ENCODE data around the gene MYO3B.
"Not testable (repeated sequence)": the region's sequence is repeated elsewhere in the genome, so short reads cannot be mapped to it uniquely, and the experiment has no call there.

Gene MYO3B

GRCh38 chr2:170262343-170262742 lies 84.4 kb downstream of the MYO3B start:
- H4K20me1 ChIP-seq (ENCODE audit: insufficient read depth, low read length), result no peaks in the 10 kb centered on the region
- H3K4me1 ChIP-seq (ENCODE audit: insufficient read depth, low read length), result no peaks in the 10 kb centered on the region
- H3K4me3 ChIP-seq (ENCODE audit: low read depth in 1 of 2, low read length in 2 of 2), result no peak overlapping the region
- ATAC-seq (ENCODE audit: insufficient read depth, low read depth) (no peak), DNase-seq (no peak)
- no peak overlapping the region for H3K4me2 ChIP-seq (ENCODE audit: insufficient read depth, low read length)
- peaks cover 3% of the 10 kb centered on the region for H3K9me3 ChIP-seq (ENCODE audit: insufficient read depth, low read length, severe bottlenecking)
- H3K27ac ChIP-seq (ENCODE audit: low read length), result no peak overlapping the region
- H3K36me3 ChIP-seq (ENCODE audit: insufficient read depth, low read length), result no peaks in the 10 kb centered on the region
- no peaks in the 10 kb centered on the region for H3K79me2 ChIP-seq (ENCODE audit: insufficient read depth, low read length)
- TF ChIP-seq, protein P1, sequence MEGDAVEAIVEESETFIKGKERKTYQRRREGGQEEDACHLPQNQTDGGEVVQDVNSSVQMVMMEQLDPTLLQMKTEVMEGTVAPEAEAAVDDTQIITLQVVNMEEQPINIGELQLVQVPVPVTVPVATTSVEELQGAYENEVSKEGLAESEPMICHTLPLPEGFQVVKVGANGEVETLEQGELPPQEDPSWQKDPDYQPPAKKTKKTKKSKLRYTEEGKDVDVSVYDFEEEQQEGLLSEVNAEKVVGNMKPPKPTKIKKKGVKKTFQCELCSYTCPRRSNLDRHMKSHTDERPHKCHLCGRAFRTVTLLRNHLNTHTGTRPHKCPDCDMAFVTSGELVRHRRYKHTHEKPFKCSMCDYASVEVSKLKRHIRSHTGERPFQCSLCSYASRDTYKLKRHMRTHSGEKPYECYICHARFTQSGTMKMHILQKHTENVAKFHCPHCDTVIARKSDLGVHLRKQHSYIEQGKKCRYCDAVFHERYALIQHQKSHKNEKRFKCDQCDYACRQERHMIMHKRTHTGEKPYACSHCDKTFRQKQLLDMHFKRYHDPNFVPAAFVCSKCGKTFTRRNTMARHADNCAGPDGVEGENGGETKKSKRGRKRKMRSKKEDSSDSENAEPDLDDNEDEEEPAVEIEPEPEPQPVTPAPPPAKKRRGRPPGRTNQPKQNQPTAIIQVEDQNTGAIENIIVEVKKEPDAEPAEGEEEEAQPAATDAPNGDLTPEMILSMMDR (IDR thresholded peaks at IDR 0.05; ENCODE audit: borderline replicate concordance, extremely low read depth, low read length, poor library complexity, severe bottlenecking), result no peak
- no peak for TF ChIP-seq EZH2 (IDR thresholded peaks at IDR 0.05; ENCODE audit: borderline replicate concordance, low read depth, low read length, severe bottlenecking)
- no peak overlapping the region for H2AFZ ChIP-seq (ENCODE audit: low read depth, low read length)
- no peak overlapping the region for H3K9ac ChIP-seq (ENCODE audit: low read depth, low read length)
- H3K27me3 ChIP-seq (ENCODE audit: insufficient read depth, low read length, poor library complexity), result no peaks in the 10 kb centered on the region

GRCh38 chr2:170262806-170263205 lies 84.9 kb downstream of the MYO3B start:
- H3K4me2 ChIP-seq (ENCODE audit: insufficient read depth, low read length), result no peak overlapping the region
- no peak overlapping the region for H3K4me3 ChIP-seq (ENCODE audit: low read depth in 1 of 2, low read length in 2 of 2)
- H3K9ac ChIP-seq (ENCODE audit: low read depth, low read length), result no peak overlapping the region
- ATAC-seq (ENCODE audit: insufficient read depth, low read depth) (no peak), DNase-seq (no peak)
- H3K27ac ChIP-seq (ENCODE audit: low read length), result no peak overlapping the region
- H3K9me3 ChIP-seq (ENCODE audit: insufficient read depth, low read length, severe bottlenecking), result peaks cover 3% of the 10 kb centered on the region
- no peaks in the 10 kb centered on the region for H3K36me3 ChIP-seq (ENCODE audit: insufficient read depth, low read length)
- H2AFZ ChIP-seq (ENCODE audit: low read depth, low read length), result no peak overlapping the region
- TF ChIP-seq EZH2 (IDR thresholded peaks at IDR 0.05; ENCODE audit: borderline replicate concordance, low read depth, low read length, severe bottlenecking), result no peak
- TF ChIP-seq, protein P1 (IDR thresholded peaks at IDR 0.05; ENCODE audit: borderline replicate concordance, extremely low read depth, low read length, poor library complexity, severe bottlenecking), result no peak
- H4K20me1 ChIP-seq (ENCODE audit: insufficient read depth, low read length), result no peaks in the 10 kb centered on the region
- no peaks in the 10 kb centered on the region for H3K79me2 ChIP-seq (ENCODE audit: insufficient read depth, low read length)
- H3K27me3 ChIP-seq (ENCODE audit: insufficient read depth, low read length, poor library complexity), result no peaks in the 10 kb centered on the region
- no peaks in the 10 kb centered on the region for H3K4me1 ChIP-seq (ENCODE audit: insufficient read depth, low read length)

- not testable (repeated sequence) for H3K36me3 ChIP-seq (ENCODE audit: insufficient read depth, low read length); H4K20me1 ChIP-seq (ENCODE audit: insufficient read depth, low read length); H3K4me1 ChIP-seq (ENCODE audit: insufficient read depth, low read length); ATAC-seq (ENCODE audit: insufficient read depth, low read depth); H2AFZ ChIP-seq (ENCODE audit: low read depth, low read length); DNase-seq; H3K27ac ChIP-seq (ENCODE audit: low read length); H3K9ac ChIP-seq (ENCODE audit: low read depth, low read length); H3K4me2 ChIP-seq (ENCODE audit: insufficient read depth, low read length); H3K27me3 ChIP-seq (ENCODE audit: insufficient read depth, low read length, poor library complexity); H3K9me3 ChIP-seq (ENCODE audit: insufficient read depth, low read length, severe bottlenecking); H3K4me3 ChIP-seq (ENCODE audit: low read depth in 1 of 2, low read length in 2 of 2); H3K79me2 ChIP-seq (ENCODE audit: insufficient read depth, low read length)
These were observed 86.0 kb downstream of the MYO3B start for GRCh38 chr2:170263728-170264521.

DNA sequence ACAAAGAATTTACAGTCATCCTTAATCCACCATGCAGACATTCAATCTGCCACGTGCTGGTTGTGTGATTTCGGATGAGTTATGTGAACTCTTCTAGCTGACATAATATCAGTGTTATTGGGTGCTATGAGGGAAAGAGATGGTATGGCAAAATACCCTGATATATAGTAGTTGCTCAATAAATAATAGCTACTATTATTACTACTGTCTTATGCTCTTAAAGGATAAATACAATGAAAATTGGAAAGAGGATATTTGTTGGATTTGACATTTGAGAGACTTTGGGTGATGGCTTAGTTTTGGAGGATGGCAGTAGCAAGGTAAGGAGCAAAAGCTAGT lies 86.5 kb downstream of the MYO3B start:
- TF ChIP-seq EZH2 (IDR thresholded peaks at IDR 0.05; ENCODE audit: borderline replicate concordance, low read depth, low read length, severe bottlenecking), result no peak
- TF ChIP-seq, protein P1 (IDR thresholded peaks at IDR 0.05; ENCODE audit: borderline replicate concordance, extremely low read depth, low read length, poor library complexity, severe bottlenecking), result no peak
- Histone ChIP-seq H3K9ac (ENCODE audit: low read depth, low read length) (no peak overlapping the region), H3K79me2 (ENCODE audit: insufficient read depth, low read length) (no peaks in the 10 kb centered on the region), H3K36me3 (ENCODE audit: insufficient read depth, low read length) (no peaks in the 10 kb centered on the region), H3K4me3 (ENCODE audit: low read depth in 1 of 2, low read length in 2 of 2) (no peak overlapping the region), H2AFZ (ENCODE audit: low read depth, low read length) (no peak overlapping the region), H3K4me2 (ENCODE audit: insufficient read depth, low read length) (no peak overlapping the region), H3K4me1 (ENCODE audit: insufficient read depth, low read length) (no peaks in the 10 kb centered on the region), H3K9me3 (ENCODE audit: insufficient read depth, low read length, severe bottlenecking) (peaks cover 3% of the 10 kb centered on the region), H3K27me3 (ENCODE audit: insufficient read depth, low read length, poor library complexity) (no peaks in the 10 kb centered on the region), H4K20me1 (ENCODE audit: insufficient read depth, low read length) (no peaks in the 10 kb centered on the region), H3K27ac (ENCODE audit: low read length) (no peak overlapping the region)
- ATAC-seq (ENCODE audit: insufficient read depth, low read depth) (no peak), DNase-seq (no peak)

Measured in DND-41 (cell line).